HG03354 (cell line): Measurements from ENCODE around the gene CYSTM1.

ENCODE experiments used
- ATAC-seq: cut with Tn5 transposase; IDR thresholded peaks from one replicate; pipeline ENCODE4 v1.9.1; 2021; ENCODE audit warnings: mild to moderate bottlenecking; ENCODE audit not compliant: unreplicated experiment, poor library complexity, severe bottlenecking

Gene CYSTM1

GRCh38 chr5:140202078-140202477, 27.1 kb downstream of the CYSTM1 start:
- no peak for ATAC-seq

- no peak for ATAC-seq
Measured at GRCh38 chr5:140202610-140203009, 27.6 kb downstream of the CYSTM1 start.

GRCh38 chr5:140205216-140205615, 30.2 kb downstream of the CYSTM1 start:
- ATAC-seq: no peak

GRCh38 chr5:140205952-140206351, 31.0 kb downstream of the CYSTM1 start:
- ATAC-seq: no peak

GRCh38 chr5:140207250-140207964, 32.4 kb downstream of the CYSTM1 start:
- peak; percentile 70 for ATAC-seq

GRCh38 chr5:140208065-140208464, 33.1 kb downstream of the CYSTM1 start:
- no peak for ATAC-seq

GRCh38 chr5:140213370-140213983, 38.5 kb downstream of the CYSTM1 start:
- peak; percentile 55 for ATAC-seq

- no peak for ATAC-seq
Measured at GRCh38 chr5:140214831-140215230, 39.8 kb downstream of the CYSTM1 start.

GRCh38 chr5:140215276-140215675, 40.3 kb downstream of the CYSTM1 start:
- ATAC-seq: no peak

- no peak for ATAC-seq
Measured at GRCh38 chr5:140216478-140217074, 41.6 kb downstream of the CYSTM1 start.

- ATAC-seq: no peak
Measured at GRCh38 chr5:140217299-140218026, 42.5 kb downstream of the CYSTM1 start.

GRCh38 chr5:140219068-140219991, 44.3 kb downstream of the CYSTM1 start:
- peak; percentile 46 for ATAC-seq

GRCh38 chr5:140220032-140220697, 45.2 kb downstream of the CYSTM1 start:
- peak; percentile 68 for ATAC-seq

- no peak for ATAC-seq
Measured at GRCh38 chr5:140220698-140221064, 45.7 kb downstream of the CYSTM1 start.

GRCh38 chr5:140221697-140222223, 46.8 kb downstream of the CYSTM1 start:
- ATAC-seq: no peak

GRCh38 chr5:140222416-140222815, 47.4 kb downstream of the CYSTM1 start:
- ATAC-seq: no peak

GRCh38 chr5:140223567-140223966, 48.6 kb downstream of the CYSTM1 start:
- ATAC-seq: no peak

- ATAC-seq: no peak
Measured at GRCh38 chr5:140224658-140225057, 49.7 kb downstream of the CYSTM1 start.

GRCh38 chr5:140225396-140225795, 50.4 kb downstream of the CYSTM1 start:
- ATAC-seq: no peak
